ENCODE measurements around the gene STRBP. TPM values are rescaled to one million over a fixed set of nuclear protein-coding genes. Genes with fewer than 3 reads are reported as not detected.
A peak's percentile ranks its signal among the peaks of the same experiment; 100 is the strongest.

STRBP gene
- total RNA-seq, 1 experiment from 2014 or later = 74.0 TPM

- peaks cover 11% of the 10 kb centered on the region for H3K4me1 ChIP-seq (ENCODE audit: insufficient read depth, low read length)
- H3K79me1 ChIP-seq (ENCODE audit: insufficient read depth, low read depth, low read length, poor library complexity, severe bottlenecking) = peaks cover 3% of the 10 kb centered on the region
- DNase-seq = no peak
- Mint-ChIP-seq H3K9me3 (no peaks in the 10 kb centered on the region), H3K4me1 (peaks cover 62 to 70% of the 10 kb centered on the region in 2 experiments), H3K27me3 (ENCODE audit: low read depth) (no peaks in the 10 kb centered on the region), H3K27ac (peak overlapping the region; percentile 71 to 99 (median 94)), H3K4me3 (peak overlapping the region in 1 of 2 experiments; percentile 27; a peak in 1 of 5 replicates), H3K36me3 (ENCODE audit: insufficient read depth in 1 of 3, low read depth in 3 of 3) (peaks cover 2 to 22% (median 11%) of the 10 kb centered on the region in 3 experiments; a peak in 6 of 7 replicates)
- no peaks in the 10 kb centered on the region for H3K27me3 ChIP-seq (ENCODE audit: insufficient read depth, low read length)
- H3K27ac ChIP-seq (ENCODE audit: insufficient read length, low read depth, low read length) = peak overlapping the region; percentile 89
- H4K20me1 ChIP-seq (ENCODE audit: control insufficient read depth, insufficient read depth, insufficient read length) = no peaks in the 10 kb centered on the region
- no peak overlapping the region for H3K4me2 ChIP-seq (ENCODE audit: insufficient read depth, insufficient read length, low read length)
- H2BK15ac ChIP-seq (ENCODE audit: low read depth, low read length) = no peak overlapping the region
- no peaks in the 10 kb centered on the region for H3K23me2 ChIP-seq (ENCODE audit: insufficient read length, low read depth, low read length, poor library complexity, severe bottlenecking)
- WGBS (ENCODE audit: extremely low coverage, insufficient read length, low lambda C conversion rate) = no CpG with 5 or more reads among the region's 4 CpGs
- H2BK12ac ChIP-seq (ENCODE audit: insufficient read length, low read depth, low read length) = peak overlapping the region; percentile 67
- no peak overlapping the region for H3T11ph ChIP-seq (ENCODE audit: low read length)
- no peak overlapping the region for H3K4ac ChIP-seq (ENCODE audit: low read depth, low read length)
- H2BK20ac ChIP-seq (ENCODE audit: low read depth, low read length, poor library complexity, severe bottlenecking) = peak overlapping the region; percentile 99
- H3K18ac ChIP-seq (ENCODE audit: insufficient read length, low read depth, low read length) = peak overlapping the region; percentile 49
- no peak overlapping the region for H4K5ac ChIP-seq (ENCODE audit: insufficient read length, low read depth, low read length)
- H4K8ac ChIP-seq (replicated peaks; ENCODE audit: insufficient read length, low read depth, low read length) = no peak overlapping the region
- no peak for TF ChIP-seq CTCF (conservative IDR thresholded peaks at IDR 0.05)
- H4K91ac ChIP-seq (ENCODE audit: insufficient read length, low read depth, low read length) = peak overlapping the region; percentile 55
- no peak overlapping the region for H2AK5ac ChIP-seq (ENCODE audit: insufficient read length, low read length)
- no peak overlapping the region for H3K56ac ChIP-seq (ENCODE audit: insufficient read length, low read depth, low read length)
- H3K9ac ChIP-seq (ENCODE audit: extremely low read depth, insufficient read length, low read length) = no peak overlapping the region
- H2BK120ac ChIP-seq (ENCODE audit: low read depth, low read length, poor library complexity, severe bottlenecking) = no peak overlapping the region
- peaks cover 2% of the 10 kb centered on the region; the same call in 1 of the 2 replicates for H3K79me2 ChIP-seq (ENCODE audit: insufficient read depth, low read length)
- H3K14ac ChIP-seq (ENCODE audit: insufficient read depth, low read length) = no peak overlapping the region
- H3K23ac ChIP-seq (ENCODE audit: insufficient read length, low read depth, low read length) = no peak overlapping the region
- peak overlapping the region; percentile 92 for H2BK5ac ChIP-seq (ENCODE audit: insufficient read length, low read length)
- H3K9me3 ChIP-seq (ENCODE audit: control insufficient read depth, low read depth, low read length) = no peaks in the 10 kb centered on the region
- H2AFZ ChIP-seq (ENCODE audit: low read length) = no peak overlapping the region
These were observed 92.3 kb downstream of the STRBP start for GRCh38 chr9:123175854-123176629.
